Measurements from ENCODE around the gene OR10T2.

Gene OR10T2, protein sequence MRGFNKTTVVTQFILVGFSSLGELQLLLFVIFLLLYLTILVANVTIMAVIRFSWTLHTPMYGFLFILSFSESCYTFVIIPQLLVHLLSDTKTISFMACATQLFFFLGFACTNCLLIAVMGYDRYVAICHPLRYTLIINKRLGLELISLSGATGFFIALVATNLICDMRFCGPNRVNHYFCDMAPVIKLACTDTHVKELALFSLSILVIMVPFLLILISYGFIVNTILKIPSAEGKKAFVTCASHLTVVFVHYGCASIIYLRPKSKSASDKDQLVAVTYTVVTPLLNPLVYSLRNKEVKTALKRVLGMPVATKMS
- long read RNA-seq, result 0 reads

- no peaks in the 10 kb centered on the region for H3K27me3 ChIP-seq (ENCODE audit: insufficient read depth, poor library complexity, severe bottlenecking)
- H3K4me3 ChIP-seq (replicated peaks; ENCODE audit: insufficient read depth, low read length), result no peak within 1 kb of the TSS
- no peak for DNase-seq (ENCODE audit: low read depth in 1 of 2, low spot score in 1 of 2)
- no peak for TF ChIP-seq GABPA (IDR thresholded peaks at IDR 0.05; ENCODE audit: low read depth)
- no peak for TF ChIP-seq POLR2AphosphoS5 (IDR thresholded peaks at IDR 0.05; ENCODE audit: low read depth)
- no peak for TF ChIP-seq REST (IDR thresholded peaks at IDR 0.05; ENCODE audit: insufficient replicate concordance, low read depth)
- no peak for TF ChIP-seq SPI1 (IDR thresholded peaks at IDR 0.05; ENCODE audit: borderline replicate concordance, low read depth)
- TF ChIP-seq, protein P1, sequence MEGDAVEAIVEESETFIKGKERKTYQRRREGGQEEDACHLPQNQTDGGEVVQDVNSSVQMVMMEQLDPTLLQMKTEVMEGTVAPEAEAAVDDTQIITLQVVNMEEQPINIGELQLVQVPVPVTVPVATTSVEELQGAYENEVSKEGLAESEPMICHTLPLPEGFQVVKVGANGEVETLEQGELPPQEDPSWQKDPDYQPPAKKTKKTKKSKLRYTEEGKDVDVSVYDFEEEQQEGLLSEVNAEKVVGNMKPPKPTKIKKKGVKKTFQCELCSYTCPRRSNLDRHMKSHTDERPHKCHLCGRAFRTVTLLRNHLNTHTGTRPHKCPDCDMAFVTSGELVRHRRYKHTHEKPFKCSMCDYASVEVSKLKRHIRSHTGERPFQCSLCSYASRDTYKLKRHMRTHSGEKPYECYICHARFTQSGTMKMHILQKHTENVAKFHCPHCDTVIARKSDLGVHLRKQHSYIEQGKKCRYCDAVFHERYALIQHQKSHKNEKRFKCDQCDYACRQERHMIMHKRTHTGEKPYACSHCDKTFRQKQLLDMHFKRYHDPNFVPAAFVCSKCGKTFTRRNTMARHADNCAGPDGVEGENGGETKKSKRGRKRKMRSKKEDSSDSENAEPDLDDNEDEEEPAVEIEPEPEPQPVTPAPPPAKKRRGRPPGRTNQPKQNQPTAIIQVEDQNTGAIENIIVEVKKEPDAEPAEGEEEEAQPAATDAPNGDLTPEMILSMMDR (IDR thresholded peaks at IDR 0.05; ENCODE audit: insufficient read depth, low read length), result no peak
- no peak within 1 kb of the TSS for H3K27ac ChIP-seq (replicated peaks)
Observed at GRCh38 chr1:158398818-158399514, at the start of gene OR10T2. Gene OR10T2 (minus strand): TSS chr1:158399466. CDS start chr1:158399466, 0 bp downstream.

DNA sequence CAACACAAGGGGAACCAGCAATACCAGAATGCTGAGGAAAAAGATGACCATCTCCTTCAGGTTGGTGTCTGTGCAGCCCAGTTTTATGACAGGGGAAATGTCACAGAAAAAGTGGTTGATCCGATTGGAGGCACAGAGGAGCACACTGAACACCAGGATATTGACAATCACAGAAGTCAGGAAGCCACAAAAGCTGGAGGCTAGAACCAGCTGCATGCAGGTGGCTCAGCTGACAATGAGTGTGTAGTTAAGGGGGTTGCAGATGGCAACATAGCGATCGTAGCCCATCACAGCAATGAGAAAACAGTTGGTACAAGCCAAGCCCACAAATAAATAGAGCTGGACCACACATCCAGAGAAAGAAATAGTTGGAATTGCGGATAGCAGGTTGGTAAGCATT is 46.1 kb upstream of the OR10T2 start:
- Histone ChIP-seq H3K4me3 (replicated peaks; ENCODE audit: insufficient read depth, low read length) (no peak overlapping the region), H3K27ac (replicated peaks) (no peak overlapping the region), H3K27me3 (ENCODE audit: insufficient read depth, poor library complexity, severe bottlenecking) (no peaks in the 10 kb centered on the region)
- no peak for TF ChIP-seq POLR2AphosphoS5 (IDR thresholded peaks at IDR 0.05; ENCODE audit: low read depth)
- TF ChIP-seq, protein P1 (IDR thresholded peaks at IDR 0.05; ENCODE audit: insufficient read depth, low read length), result no peak
- no peak for TF ChIP-seq GABPA (IDR thresholded peaks at IDR 0.05; ENCODE audit: low read depth)
- TF ChIP-seq REST (IDR thresholded peaks at IDR 0.05; ENCODE audit: insufficient replicate concordance, low read depth), result no peak
- TF ChIP-seq SPI1 (IDR thresholded peaks at IDR 0.05; ENCODE audit: borderline replicate concordance, low read depth), result no peak
- DNase-seq (ENCODE audit: low read depth in 1 of 2, low spot score in 1 of 2), result no peak

DNA sequence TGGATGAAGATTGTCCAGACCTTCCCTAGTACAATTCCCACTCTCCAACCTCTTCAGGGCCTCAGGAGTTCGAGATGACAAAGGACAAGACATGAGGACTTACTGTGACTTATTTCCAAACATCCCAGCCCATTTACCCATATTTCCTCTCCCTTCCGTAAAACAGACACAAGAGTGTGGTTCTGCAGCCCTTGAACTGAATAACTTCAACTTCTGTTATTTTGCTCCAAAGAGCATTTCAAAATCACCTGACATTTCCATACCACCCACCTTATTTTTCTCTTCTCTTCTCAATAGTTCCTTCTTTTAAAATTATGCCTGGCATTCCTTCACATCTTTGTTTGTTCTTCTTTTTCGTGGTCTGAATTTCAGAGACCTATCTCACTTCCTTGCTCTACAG is 35.5 kb upstream of the OR10T2 start:
- TF ChIP-seq SPI1 (IDR thresholded peaks at IDR 0.05; ENCODE audit: borderline replicate concordance, low read depth) (peak; percentile 45), GABPA (IDR thresholded peaks at IDR 0.05; ENCODE audit: low read depth) (no peak), POLR2AphosphoS5 (IDR thresholded peaks at IDR 0.05; ENCODE audit: low read depth) (no peak), REST (IDR thresholded peaks at IDR 0.05; ENCODE audit: insufficient replicate concordance, low read depth) (no peak)
- TF ChIP-seq, protein P1 (IDR thresholded peaks at IDR 0.05; ENCODE audit: insufficient read depth, low read length), result no peak
- H3K27me3 ChIP-seq (ENCODE audit: insufficient read depth, poor library complexity, severe bottlenecking), result no peaks in the 10 kb centered on the region
- H3K4me3 ChIP-seq (replicated peaks; ENCODE audit: insufficient read depth, low read length), result no peak overlapping the region
- no peak overlapping the region; the same call in 1 of the 2 replicates for H3K27ac ChIP-seq (replicated peaks)
- peak in 1 of 2 experiments; percentile 51 for DNase-seq (ENCODE audit: low read depth in 1 of 2, low spot score in 1 of 2)

All from HL-60 (cell line).